Right cardiac atrium (tissue), 5 donors: ENCODE data around the gene ZNF488. TPM values are rescaled to one million over a fixed set of nuclear protein-coding genes. Genes with fewer than 3 reads are reported as not detected.
A peak's percentile ranks its signal among the peaks of the same experiment; 100 is the strongest.

Source experiments
- ATAC-seq, 2 donors: fragments of 200-7000 bp; cut with Tn5 transposase; one replicate each; pipeline versions ENCODE4 v1.8.0 to v1.9.1; 2020; ENCODE audit warnings: moderate library complexity in 2 of 2, mild to moderate bottlenecking in 1 of 2
- DNase-seq, 3 donors: peaks; one replicate each; pipeline ENCODE4 v3.0.0-alpha.2; 2020
- H3K27ac ChIP-seq: one replicate; pipeline ENCODE4 v1.5.1; 2013; ENCODE audit warnings: mild to moderate bottlenecking, low read length, control low read depth, moderate library complexity
- H3K27me3 ChIP-seq: one replicate; pipeline ENCODE4 v1.6.1; 2013; ENCODE audit not compliant: control insufficient read depth, insufficient read depth
- H3K4me1 ChIP-seq: one replicate; pipeline ENCODE4 v1.6.1; 2013; ENCODE audit warnings: low read length; ENCODE audit not compliant: control insufficient read depth, insufficient read depth
- H3K4me3 ChIP-seq: one replicate; pipeline ENCODE4 v1.5.1; 2013; ENCODE audit warnings: low read length, control low read depth
- H3K9me3 ChIP-seq: one replicate; pipeline ENCODE4 v1.6.1; 2013; ENCODE audit warnings: low read length; ENCODE audit not compliant: control insufficient read depth
- WGBS: extraction: QIAGEN DNeasy Blood & Tissue Kit; methylation state at CpG from one replicate; pipeline ENCODE4 v1.1.7; 2013; 5-methylcytosine and 5-hydroxymethylcytosine counted together
- intact Hi-C, 4 donors: fragments of 100-400 bp; cut with DNase I; formaldehyde crosslinking; loops; one replicate each; pipeline versions ENCODE4 v1.11.0 to v1.14.0; 2022 to 2023
- polyA plus RNA-seq: library from polyadenylated mRNA; stranded (reverse); fragments of 200-250 nt; gene quantifications from one replicate; pipeline ENCODE4 v1.2.3, GENCODE V29; 2013
- total RNA-seq, 4 donors: library from RNA; stranded (reverse); fragmentation: NEBNext Ultra II Directional; extraction: Animal tissue kit (Norgen Biotek cat#: 25700); gene quantifications; one replicate each; pipeline ENCODE4 v1.2.1, GENCODE V29; 2021
- donor health status: healthy with polysubstance abuse.
- donor health status: DM: no; HTN: yes; CAD: no.
- donor health status: DM: no; HTN: no; CAD: no.
- donor health status: DM: no; HTN: yes; CAD: no; lungs with severe emphysema.
- donor health status: DM: yes; HTN: yes; CAD: no.

Gene ZNF488
- total and polyA plus RNA-seq, 5 donors, result 0.02 TPM; not detected in 4

DNA sequence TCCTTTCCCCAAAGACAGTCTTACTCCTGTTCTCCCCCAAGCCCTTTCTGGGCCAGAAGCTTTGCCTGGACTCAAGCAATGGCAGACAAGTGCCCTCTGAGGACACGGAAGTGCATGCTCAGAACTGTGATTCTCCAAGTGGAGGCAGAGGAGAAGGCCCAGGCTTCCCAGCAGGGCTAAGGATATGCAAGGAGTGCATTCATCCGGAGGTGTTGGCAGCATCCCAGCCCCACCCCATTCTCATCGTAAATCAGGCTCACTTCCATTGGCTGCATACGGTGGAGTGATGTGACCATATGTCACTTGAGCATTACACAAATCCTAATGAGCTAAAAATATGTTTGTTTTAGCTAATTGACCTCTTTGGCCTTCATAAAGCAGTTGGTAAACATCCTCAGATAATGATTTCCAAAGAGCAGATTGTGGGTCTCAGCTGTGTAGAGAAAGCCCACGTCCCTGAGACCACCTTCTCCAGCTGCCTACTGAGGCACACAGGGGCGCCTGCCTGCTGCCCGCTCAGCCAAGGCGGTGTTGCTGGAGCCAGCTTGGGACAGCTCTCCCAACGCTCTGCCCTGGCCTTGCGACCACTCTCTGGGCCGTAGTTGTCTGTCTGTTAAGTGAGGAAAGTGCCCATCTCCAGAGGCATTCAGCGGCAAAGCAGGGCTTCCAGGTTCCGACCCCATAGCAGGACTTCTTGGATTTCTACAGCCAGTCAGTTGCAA is 37.4 kb downstream of the ZNF488 start:
- no peak for ATAC-seq
- no peak overlapping the region for H3K4me3 ChIP-seq
- 76% methylated on average over 13 of the region's 13 CpGs for WGBS
- no peaks in the 10 kb centered on the region for H3K27me3 ChIP-seq
- DNase-seq, result no peak
- H3K9me3 ChIP-seq, result no peaks in the 10 kb centered on the region
- H3K27ac ChIP-seq, result no peak overlapping the region
- no peaks in the 10 kb centered on the region for H3K4me1 ChIP-seq
- intact Hi-C loops, result no loop called here

- no peaks in the 10 kb centered on the region for H3K27me3 ChIP-seq
- ATAC-seq (no peak), DNase-seq (no peak)
- H3K27ac ChIP-seq, result no peak overlapping the region
- 86% methylated on average over 13 of the region's 13 CpGs for WGBS
- no peaks in the 10 kb centered on the region for H3K9me3 ChIP-seq
- no peak overlapping the region for H3K4me3 ChIP-seq
- no peaks in the 10 kb centered on the region for H3K4me1 ChIP-seq
- intact Hi-C loops, result no loop called here
Measured at GRCh38 chr10:47344996-47345870, 38.9 kb downstream of the ZNF488 start.

- intact Hi-C loops, result no loop called here
- 64% methylated on average over 5 of the region's 5 CpGs for WGBS
- no peaks in the 10 kb centered on the region for H3K9me3 ChIP-seq
- H3K4me3 ChIP-seq, result no peak overlapping the region
- DNase-seq (peak in 2 of 3 donors; percentile 44 to 83), ATAC-seq (peak; percentile 58 to 69)
- no peaks in the 10 kb centered on the region for H3K27me3 ChIP-seq
- H3K27ac ChIP-seq, result no peak overlapping the region
- H3K4me1 ChIP-seq, result no peaks in the 10 kb centered on the region
Measured at GRCh38 chr10:47340608-47341170, 43.4 kb downstream of the ZNF488 start.

DNA sequence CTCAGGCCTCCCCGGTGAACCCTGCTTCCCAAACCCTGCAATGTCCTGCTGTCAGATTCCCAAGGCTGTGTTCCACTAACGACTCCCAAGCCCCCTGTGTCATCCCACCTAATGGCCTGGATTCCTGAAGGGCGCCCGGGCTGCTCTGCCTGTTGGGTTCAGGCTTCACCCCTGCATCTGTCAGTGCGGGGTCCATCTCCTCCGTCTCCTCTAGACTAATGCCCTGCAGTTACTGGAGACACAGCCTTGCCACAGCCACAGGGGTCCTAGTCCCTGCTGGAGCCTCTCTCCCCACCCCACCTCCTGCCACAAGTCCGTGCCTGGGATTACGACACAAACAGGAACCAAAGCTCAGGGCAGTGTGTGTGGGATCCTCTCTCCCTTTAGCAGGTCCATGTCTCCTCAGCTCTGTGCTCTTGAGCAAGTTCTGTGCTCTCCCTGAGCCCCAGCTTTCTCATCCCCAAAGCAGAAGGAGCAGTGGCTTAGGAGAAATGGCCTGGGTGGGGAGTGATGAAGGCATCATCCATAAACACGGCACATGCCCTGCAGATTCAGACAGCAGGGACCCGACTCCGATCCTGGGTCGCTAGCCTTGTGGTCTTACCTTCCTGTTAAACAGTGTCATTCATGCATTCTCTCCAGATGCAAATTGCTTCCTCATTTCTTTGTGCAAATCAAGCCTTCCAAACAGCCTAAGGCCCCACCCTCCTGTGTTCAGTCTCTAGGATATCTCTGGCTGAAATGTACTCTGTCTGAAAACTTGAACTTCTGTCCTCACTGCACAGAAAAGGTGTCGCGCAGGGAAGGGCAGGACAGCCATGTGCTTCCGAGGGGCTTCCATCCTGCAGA is 44.1 kb downstream of the ZNF488 start:
- Histone ChIP-seq H3K27ac (no peak overlapping the region), H3K4me1 (no peaks in the 10 kb centered on the region), H3K4me3 (no peak overlapping the region), H3K27me3 (no peaks in the 10 kb centered on the region), H3K9me3 (no peaks in the 10 kb centered on the region)
- no peak for DNase-seq
- intact Hi-C loops, result loop anchor here in 1 of 4 donors (5.0 kb wide), 1 partner anchor 313 kb away; no protein-coding TSS in a partner anchor
- ATAC-seq, result peak; percentile 18 to 22
- 78% methylated on average over 15 of the region's 15 CpGs for WGBS

DNA sequence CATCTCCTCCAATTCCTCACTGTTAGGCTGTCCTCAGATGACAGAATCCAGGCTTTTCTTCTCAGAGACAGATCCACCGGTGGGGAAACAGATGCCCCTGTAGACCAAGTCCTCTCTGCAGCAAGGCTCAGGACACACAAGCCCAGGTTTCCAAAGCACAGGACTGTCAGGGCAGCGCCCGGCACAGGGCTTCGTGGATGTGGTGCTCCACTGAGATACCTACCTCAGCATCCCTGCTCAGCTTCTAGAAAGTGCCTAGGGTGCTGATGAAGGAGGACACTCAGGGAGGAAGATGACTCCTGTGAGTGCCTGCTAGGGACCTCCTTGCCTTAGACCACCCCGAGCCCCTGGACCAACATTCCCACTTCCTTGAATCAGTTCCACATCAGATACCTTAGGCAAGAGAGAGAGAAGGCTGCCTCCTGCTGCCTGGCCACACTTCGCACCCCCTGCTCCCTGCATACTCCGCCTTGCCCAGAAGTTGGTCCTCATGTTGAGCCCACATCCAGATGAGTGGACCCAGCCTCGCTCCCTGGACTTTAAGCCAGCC is 44.8 kb downstream of the ZNF488 start:
- H3K27me3 ChIP-seq, result no peaks in the 10 kb centered on the region
- intact Hi-C loops, result loop anchor here in 1 of 4 donors (5.0 kb wide), 1 partner anchor 312 kb away; no protein-coding TSS in a partner anchor
- DNase-seq, result no peak

DNA sequence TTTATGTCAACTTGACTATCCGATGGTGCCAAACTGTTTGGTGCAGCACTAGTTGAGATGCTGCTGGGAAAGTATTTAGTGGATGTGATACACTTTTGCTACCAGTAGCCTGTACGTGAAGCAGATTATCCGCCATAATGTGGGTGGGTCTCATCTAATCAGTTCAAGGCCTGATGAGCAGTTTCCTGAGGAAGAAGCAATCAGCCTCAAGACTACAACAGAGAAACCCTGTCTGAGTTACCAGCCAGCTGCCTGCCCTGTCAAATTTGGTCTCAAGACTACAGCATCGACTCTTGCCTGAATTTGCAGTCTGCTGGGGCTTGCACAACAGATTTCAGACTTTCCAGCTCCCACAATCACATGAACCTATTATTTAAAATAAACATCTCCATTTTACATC is 46.8 kb downstream of the ZNF488 start:
- WGBS, result 67% methylated on average over 4 of the region's 4 CpGs

More for the DNA sequence above, 44.8 kb downstream of the ZNF488 start:
- ATAC-seq, result no peak
- no peak overlapping the region for H3K4me3 ChIP-seq
- no peaks in the 10 kb centered on the region for H3K4me1 ChIP-seq
- H3K27ac ChIP-seq, result no peak overlapping the region
- 83% methylated on average over 8 of the region's 8 CpGs for WGBS
- no peaks in the 10 kb centered on the region for H3K9me3 ChIP-seq

DNA sequence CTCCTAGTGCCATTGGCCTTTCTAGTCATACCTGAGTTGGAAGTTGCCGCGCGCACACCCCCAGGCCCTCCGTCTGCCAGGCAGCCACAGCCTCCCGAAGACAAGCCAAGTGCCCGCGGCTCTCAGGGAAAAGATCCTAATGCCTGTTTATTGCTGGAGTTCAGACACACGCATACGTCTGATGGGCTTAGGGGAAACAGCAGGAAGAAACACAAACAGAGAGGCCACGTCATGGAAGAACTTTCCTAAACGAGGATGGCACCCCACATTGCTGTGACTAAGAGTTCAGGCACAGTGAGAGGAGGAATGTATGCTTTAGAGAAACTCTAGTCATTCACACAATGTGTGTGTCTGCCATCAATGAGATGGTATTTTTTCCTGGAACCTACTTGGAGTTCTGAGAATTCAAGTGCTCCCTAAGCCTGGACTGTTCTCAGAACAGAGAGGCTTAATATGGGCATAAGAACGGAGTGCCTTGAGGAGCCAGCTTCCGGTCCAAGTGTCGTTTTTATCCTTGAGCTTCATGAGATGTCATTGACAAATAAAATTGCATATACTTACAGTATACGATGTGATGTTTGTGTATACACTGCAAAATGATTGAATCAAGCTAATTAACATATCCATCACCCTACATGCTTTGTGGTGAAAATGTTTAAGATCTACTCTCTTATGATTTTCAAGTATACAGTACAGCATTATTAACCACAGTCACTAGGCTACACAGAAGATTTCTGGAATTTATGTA is 47.5 kb downstream of the ZNF488 start:
- H3K4me3 ChIP-seq, result no peak overlapping the region
- H3K9me3 ChIP-seq, result no peaks in the 10 kb centered on the region
- WGBS, result 76% methylated on average over 15 of the region's 15 CpGs
- intact Hi-C loops, result loop anchor here in 1 of 4 donors (5.0 kb wide), 1 partner anchor 309 kb away; no protein-coding TSS in a partner anchor
- no peak overlapping the region for H3K27ac ChIP-seq
- H3K4me1 ChIP-seq, result no peaks in the 10 kb centered on the region
- H3K27me3 ChIP-seq, result no peaks in the 10 kb centered on the region
- no peak for ATAC-seq
- no peak for DNase-seq

More for the DNA sequence above, 46.8 kb downstream of the ZNF488 start:
- no peak overlapping the region for H3K27ac ChIP-seq
- DNase-seq, result no peak
- H3K9me3 ChIP-seq, result no peaks in the 10 kb centered on the region
- ATAC-seq, result no peak
- intact Hi-C loops, result loop anchor here in 1 of 4 donors (5.0 kb wide), 1 partner anchor 310 kb away; no protein-coding TSS in a partner anchor
- no peak overlapping the region for H3K4me3 ChIP-seq
- H3K27me3 ChIP-seq, result no peaks in the 10 kb centered on the region
- H3K4me1 ChIP-seq, result no peaks in the 10 kb centered on the region

- no peak for DNase-seq
- WGBS, result 88% methylated on average over 5 of the region's 5 CpGs
- ATAC-seq, result no peak
- no peak overlapping the region for H3K27ac ChIP-seq
- intact Hi-C loops, result loop anchor here in 1 of 4 donors (5.0 kb wide), 1 partner anchor 309 kb away; no protein-coding TSS in a partner anchor
- H3K4me1 ChIP-seq, result no peaks in the 10 kb centered on the region
- H3K9me3 ChIP-seq, result no peaks in the 10 kb centered on the region
- H3K4me3 ChIP-seq, result no peak overlapping the region
- no peaks in the 10 kb centered on the region for H3K27me3 ChIP-seq
Measured at GRCh38 chr10:47335906-47336305, 48.2 kb downstream of the ZNF488 start.

GRCh38 chr10:47334466-47335295 is 49.4 kb downstream of the ZNF488 start:
- no peak for DNase-seq
- Histone ChIP-seq H3K27ac (no peak overlapping the region), H3K4me3 (no peak overlapping the region), H3K27me3 (no peaks in the 10 kb centered on the region), H3K9me3 (no peaks in the 10 kb centered on the region), H3K4me1 (no peaks in the 10 kb centered on the region)
- 76% methylated on average over 8 of the region's 8 CpGs for WGBS
- intact Hi-C loops, result loop anchor here in 1 of 4 donors (5.0 kb wide), 1 partner anchor 307 kb away; no protein-coding TSS in a partner anchor
- ATAC-seq, result no peak
